ENCODE measurements around the gene ATG7.

ATG7 gene

GRCh38 chr3:11539677-11540076, 267.5 kb downstream of the ATG7 start:
- no peak for DNase-seq

GRCh38 chr3:11541321-11542303, 269.4 kb downstream of the ATG7 start:
- DNase-seq: no peak

- DNase-seq: no peak
These were observed 270.4 kb downstream of the ATG7 start for GRCh38 chr3:11542551-11542950.

- DNase-seq: no peak
These were observed 271.1 kb downstream of the ATG7 start for GRCh38 chr3:11543141-11543947.

- DNase-seq: no peak
These were observed 271.8 kb downstream of the ATG7 start for GRCh38 chr3:11543948-11544387.

- DNase-seq: no peak
These were observed 272.4 kb downstream of the ATG7 start for GRCh38 chr3:11544412-11545181.

GRCh38 chr3:11545186-11545851, 273.1 kb downstream of the ATG7 start:
- no peak for DNase-seq

- DNase-seq: no peak
These were observed 274.6 kb downstream of the ATG7 start for GRCh38 chr3:11546657-11547302.

- no peak for DNase-seq
These were observed 275.3 kb downstream of the ATG7 start for GRCh38 chr3:11547498-11547897.

- DNase-seq: peak; percentile 86
These were observed 276.5 kb downstream of the ATG7 start for GRCh38 chr3:11548721-11549131.

- peak; percentile 31 for DNase-seq
These were observed 277.5 kb downstream of the ATG7 start for GRCh38 chr3:11549580-11550140.

- no peak for DNase-seq
These were observed 278.8 kb downstream of the ATG7 start for GRCh38 chr3:11551036-11551435.

GRCh38 chr3:11552289-11553264, 280.4 kb downstream of the ATG7 start:
- no peak for DNase-seq

GRCh38 chr3:11553436-11554235, 281.4 kb downstream of the ATG7 start:
- DNase-seq: no peak

- DNase-seq: no peak
These were observed 282.0 kb downstream of the ATG7 start for GRCh38 chr3:11554236-11554610.

GRCh38 chr3:11554666-11555065, 282.5 kb downstream of the ATG7 start:
- DNase-seq: no peak

- DNase-seq: no peak
These were observed 283.1 kb downstream of the ATG7 start for GRCh38 chr3:11555211-11555782.

GRCh38 chr3:11555881-11556633, 283.9 kb downstream of the ATG7 start:
- no peak for DNase-seq
